Thoracic aorta (tissue), 2 donors: ENCODE data around the gene DMKN. TPM values are rescaled to one million over a fixed set of nuclear protein-coding genes. Genes with fewer than 3 reads are reported as not detected.

Source experiments
- ATAC-seq: fragments of 150-250 bp; one replicate; pipeline ENCODE4 v1.8.0; 2017; ENCODE audit warnings: low read depth; ENCODE audit not compliant: insufficient number of reproducible peaks, low FRiP score
- DNase-seq: peaks from one replicate; pipeline ENCODE4 v3.0.0-alpha.2; 2020; ENCODE audit warnings: low spot score
- H3K27ac ChIP-seq, 2 donors: fragments of 200-600 bp; sonication (generic); 1 replicate in 1 of 2; 2 replicates in 1 of 2; pipeline ENCODE4 v1.5.1; 2016; ENCODE audit warnings: mild to moderate bottlenecking in 2 of 2, moderate library complexity in 2 of 2
- H3K27me3 ChIP-seq: fragments of 200-600 bp; sonication (generic); replicated peaks from 2 replicates; pipeline ENCODE4 v1.6.0; 2016; ENCODE audit warnings: mild to moderate bottlenecking; ENCODE audit not compliant: insufficient read depth
- H3K36me3 ChIP-seq: fragments of 200-600 bp; sonication (generic); one replicate; pipeline ENCODE4 v1.5.1; 2016
- H3K4me1 ChIP-seq, 2 donors: fragments of 200-600 bp; sonication (generic); 1 replicate in 1 of 2; 2 replicates in 1 of 2; pipeline versions ENCODE4 v1.5.1 to v1.6.0; 2016; ENCODE audit warnings: low read depth in 2 of 2, mild to moderate bottlenecking in 1 of 2; ENCODE audit not compliant: control insufficient read depth in 1 of 2
- H3K4me3 ChIP-seq: fragments of 200-600 bp; sonication (generic); 2 replicates; pipeline ENCODE4 v1.5.1; 2016; ENCODE audit warnings: mild to moderate bottlenecking
- H3K9me3 ChIP-seq: fragments of 200-600 bp; sonication (generic); 2 replicates; pipeline ENCODE4 v1.5.1; 2016
- CTCF ChIP-seq: fragments of 200-600 bp; sonication (generic); IDR thresholded peaks from one replicate; pipeline ENCODE4 v1.5.1; 2019; ENCODE audit warnings: antibody characterized with exemption
- total RNA-seq, 2 donors: library from RNA; depleted of rRNA; stranded (reverse); fragments of >200 nt; gene quantifications; one replicate each; pipeline versions ENCODE4 v1.1.0 to v1.2.3, GENCODE V29; 2016

The DMKN gene
- total RNA-seq, 2 donors from 2014 or later: 26.1 to 53.7 TPM

GRCh38 chr19:35451338-35452096 lies 61.9 kb downstream of the DMKN start:
- Histone ChIP-seq H3K36me3 (no peaks in the 10 kb centered on the region), H3K4me1 (no peaks in the 10 kb centered on the region), H3K9me3 (no peaks in the 10 kb centered on the region), H3K27ac (no peak overlapping the region), H3K4me3 (no peak overlapping the region), H3K27me3 (no peaks in the 10 kb centered on the region)
- TF ChIP-seq CTCF: no peak
- no peak for DNase-seq
- ATAC-seq: no peak

GRCh38 chr19:35449359-35450043 lies 63.9 kb downstream of the DMKN start:
- TF ChIP-seq CTCF: no peak
- Histone ChIP-seq H3K4me1 (no peaks in the 10 kb centered on the region), H3K27ac (no peak overlapping the region), H3K36me3 (no peaks in the 10 kb centered on the region), H3K4me3 (no peak overlapping the region), H3K27me3 (no peaks in the 10 kb centered on the region), H3K9me3 (no peaks in the 10 kb centered on the region)
- ATAC-seq: no peak
- DNase-seq: no peak

GRCh38 chr19:35447606-35448469 lies 65.6 kb downstream of the DMKN start, which contains the start of gene FFAR2:
TSS of gene FFAR2 (plus strand) at chr19:35448257. CDS start at chr19:35449715, 1,458 bp downstream.
- DNase-seq (no peak), ATAC-seq (no peak)
- Histone ChIP-seq H3K4me1 (no peaks in the 10 kb centered on the region), H3K9me3 (no peaks in the 10 kb centered on the region), H3K36me3 (no peaks in the 10 kb centered on the region), H3K4me3 (no peak within 1 kb of the TSS), H3K27ac (no peak within 1 kb of the TSS), H3K27me3 (no peaks in the 10 kb centered on the region)
- TF ChIP-seq CTCF: no peak

Other genes with a start within 250 kb of the DMKN start
- gene USF2, start 244.7 kb downstream of the DMKN start, total RNA-seq: 100 to 1,000 TPM in 1 of 2 donors, 10 to 100 TPM in 1; 90.4 to 143 TPM
- under 1 TPM in 1 of 2 donors, not detected in 1; 0.28 TPM for gene HAMP, start 231.1 kb downstream of the DMKN start, total RNA-seq
- 1 to 10 TPM in 1 of 2 donors, not detected in 1; 2.8 TPM for gene MAG, start 221.5 kb downstream of the DMKN start, total RNA-seq
- gene CD22, start 184.5 kb downstream of the DMKN start, total RNA-seq: 1 to 10 TPM; 1.4 to 3.6 TPM
- not detected for gene FFAR1, start 165.7 kb downstream of the DMKN start, total RNA-seq
- not detected for gene FFAR3, start 155.2 kb downstream of the DMKN start, total RNA-seq
- not detected for gene GPR42, start 142.6 kb downstream of the DMKN start, total RNA-seq
- gene FFAR2, start 65.4 kb downstream of the DMKN start, total RNA-seq: under 1 TPM in 1 of 2 donors, not detected in 1; 0.92 TPM
- 10 to 100 TPM in 1 of 2 donors, not detected in 1; 29.6 TPM for gene KRTDAP, start 23.2 kb downstream of the DMKN start, total RNA-seq
- 1 to 10 TPM in 1 of 2 donors, not detected in 1; 1.5 TPM for gene SBSN, start 14.7 kb upstream of the DMKN start, total RNA-seq
- gene GAPDHS, start 19.8 kb upstream of the DMKN start, total RNA-seq: not detected
- 10 to 100 TPM; 49.7 to 75.8 TPM for gene TMEM147, start 32.0 kb upstream of the DMKN start, total RNA-seq
- gene ATP4A, start 50.0 kb upstream of the DMKN start, total RNA-seq: under 1 TPM in 1 of 2 donors, not detected in 1; 0.35 TPM
- gene PMIS2, start 72.5 kb upstream of the DMKN start, total RNA-seq: not detected
- gene HAUS5, start 99.1 kb upstream of the DMKN start, total RNA-seq: 10 to 100 TPM in 1 of 2 donors, 1 to 10 TPM in 1; 8.4 to 13.9 TPM
- gene RBM42, start 115.4 kb upstream of the DMKN start, total RNA-seq: 10 to 100 TPM; 47.2 to 53.8 TPM
- gene ETV2, start 128.1 kb upstream of the DMKN start, total RNA-seq: not detected
- 100 to 1,000 TPM; 258 to 386 TPM for gene COX6B1, start 134.7 kb upstream of the DMKN start, total RNA-seq
- not detected for gene UPK1A, start 152.9 kb upstream of the DMKN start, total RNA-seq
- gene ZBTB32, start 190.9 kb upstream of the DMKN start, total RNA-seq: not detected
- 10 to 100 TPM; 26.4 to 31.3 TPM for gene KMT2B, start 204.4 kb upstream of the DMKN start, total RNA-seq
- gene IGFLR1, start 228.8 kb upstream of the DMKN start, total RNA-seq: 10 to 100 TPM in 1 of 2 donors, 1 to 10 TPM in 1; 6.9 to 13.1 TPM
- 10 to 100 TPM; 34.4 to 42.6 TPM for gene U2AF1L4, start 231.8 kb upstream of the DMKN start, total RNA-seq
- gene PSENEN, start 232.0 kb upstream of the DMKN start, total RNA-seq: 10 to 100 TPM; 25.5 to 30.1 TPM
- 10 to 100 TPM in 1 of 2 donors, 1 to 10 TPM in 1; 9.9 to 30.5 TPM for gene LIN37, start 234.9 kb upstream of the DMKN start, total RNA-seq
- gene HSPB6, start 243.4 kb upstream of the DMKN start, total RNA-seq: 100 to 1,000 TPM in 1 of 2 donors, 10 to 100 TPM in 1; 78.6 to 130 TPM
- gene PROSER3, start 244.5 kb upstream of the DMKN start, total RNA-seq: 10 to 100 TPM; 11.1 to 16.6 TPM